Gastrocnemius medialis (tissue), 4 donors: ENCODE measurements around the gene RFC3. TPM values are rescaled to one million over a fixed set of nuclear protein-coding genes. Genes with fewer than 3 reads are reported as not detected.

ENCODE experiments used
- ATAC-seq, 2 donors: fragments of 150-250 bp; one replicate each; pipeline ENCODE4 v1.9.1; 2016
- DNase-seq, 2 donors: peaks; one replicate each; pipeline ENCODE4 v3.0.0-alpha.2; 2019
- H3K27ac ChIP-seq, 4 donors: fragments of 200-600 bp; sonication (generic); 1 replicate in 1 of 4; 2 replicates in 3 of 4; pipeline ENCODE4 v1.5.1; 2016 to 2018; ENCODE audit warnings: mild to moderate bottlenecking in 2 of 4, moderate library complexity in 1 of 4
- H3K27me3 ChIP-seq, 3 donors: fragments of 200-600 bp; sonication (generic) in 2 of 3; 1 replicate in 1 of 3; 2 replicates in 2 of 3; pipeline versions ENCODE4 v1.5.1 to v1.6.0; 2016 to 2019; ENCODE audit warnings: mild to moderate bottlenecking in 1 of 3, moderate library complexity in 1 of 3
- H3K36me3 ChIP-seq, 2 donors: fragments of 200-600 bp; sonication (generic) in 1 of 2; one replicate each; pipeline ENCODE4 v1.5.1; 2017 to 2018
- H3K4me1 ChIP-seq, 2 donors: fragments of 200-600 bp; sonication (generic) in 1 of 2; one replicate each; pipeline ENCODE4 v1.5.1; 2016 to 2017; ENCODE audit warnings: mild to moderate bottlenecking in 2 of 2
- H3K4me3 ChIP-seq, 4 donors: fragments of 200-600 bp; sonication (generic) in 3 of 4; 1 replicate in 1 of 4; 2 replicates in 3 of 4; pipeline ENCODE4 v1.5.1; 2016 to 2019; ENCODE audit warnings: mild to moderate bottlenecking in 2 of 4
- H3K9me3 ChIP-seq, 3 donors: fragments of 200-600 bp; sonication (generic) in 2 of 3; 1 replicate in 1 of 3; 2 replicates in 2 of 3; pipeline ENCODE4 v1.5.1; 2016 to 2019
- POLR2A ChIP-seq, 2 donors: fragments of 450-650 bp; IDR thresholded peaks; one replicate each; pipeline ENCODE4 v1.6.1; 2017; ENCODE audit warnings: antibody characterized with exemption in 2 of 2, mild to moderate bottlenecking in 2 of 2, moderate library complexity in 2 of 2
- in situ Hi-C, 4 donors: fragments of 200-750 bp; cut with MboI; loops; one replicate each; pipeline versions ENCODE4 v1.15.0 to v1.8.0; 2017; ENCODE audit warnings: low sequenced_read_pairs in 4 of 4
- intact Hi-C: fragments of 100-400 bp; cut with DNase I; formaldehyde crosslinking; loops from one replicate; pipeline ENCODE4 v1.15.1; 2023; ENCODE audit warnings: low total_unique reads
- total RNA-seq, 4 donors: library from RNA; depleted of rRNA; stranded (reverse); fragments of >200 nt; gene quantifications; one replicate each; pipeline versions ENCODE4 v1.1.0 to v1.2.3, GENCODE V29; 2016
- TF ChIP-seq, protein P1 (sequence below), 5 experiments: fragments of 450-650 bp in 3 of 5; fragments of 200-600 bp in 2 of 5; sonication (generic) in 2 of 5; IDR thresholded peaks in 4 of 5; conservative IDR thresholded peaks in 1 of 5; 1 replicate in 4 of 5; 2 replicates in 1 of 5; pipeline ENCODE4 v1.5.1; 2016 to 2019; ENCODE audit warnings: antibody characterized with exemption in 5 of 5, mild to moderate bottlenecking in 3 of 5, moderate library complexity in 3 of 5

RFC3 gene
- total RNA-seq, 4 donors from 2014 or later, result 2.2 to 5.6 (median 3.7) TPM

DNA sequence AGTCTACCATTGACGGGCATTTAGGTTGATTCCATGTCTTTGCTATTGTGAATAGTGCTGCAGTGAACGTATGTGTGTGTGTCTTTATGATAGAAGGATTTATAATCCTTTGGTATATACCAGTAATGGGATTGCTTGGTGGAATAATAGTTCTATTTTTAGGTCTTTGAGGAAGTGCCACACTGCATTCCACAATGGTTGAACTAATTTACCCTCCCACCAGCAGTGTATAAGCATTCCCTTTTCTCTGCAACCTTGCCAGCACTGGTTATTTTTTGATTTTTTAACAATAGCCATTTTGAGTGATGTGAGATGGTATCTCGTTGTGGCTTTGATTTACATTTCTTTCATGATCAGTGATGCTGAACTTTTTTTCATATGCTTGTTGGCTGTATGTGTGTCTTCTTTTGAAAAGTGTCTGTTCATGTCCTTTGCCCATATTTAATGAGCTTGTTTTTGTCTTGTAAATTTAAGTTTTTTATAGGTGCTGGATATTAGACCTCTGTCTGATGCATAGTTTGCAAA, 37.5 kb downstream of the RFC3 start:
- in situ Hi-C loops, result no loop called here
- no peak for DNase-seq
- TF ChIP-seq POLR2A (IDR thresholded peaks at IDR 0.05), result no peak
- TF ChIP-seq, protein P1, sequence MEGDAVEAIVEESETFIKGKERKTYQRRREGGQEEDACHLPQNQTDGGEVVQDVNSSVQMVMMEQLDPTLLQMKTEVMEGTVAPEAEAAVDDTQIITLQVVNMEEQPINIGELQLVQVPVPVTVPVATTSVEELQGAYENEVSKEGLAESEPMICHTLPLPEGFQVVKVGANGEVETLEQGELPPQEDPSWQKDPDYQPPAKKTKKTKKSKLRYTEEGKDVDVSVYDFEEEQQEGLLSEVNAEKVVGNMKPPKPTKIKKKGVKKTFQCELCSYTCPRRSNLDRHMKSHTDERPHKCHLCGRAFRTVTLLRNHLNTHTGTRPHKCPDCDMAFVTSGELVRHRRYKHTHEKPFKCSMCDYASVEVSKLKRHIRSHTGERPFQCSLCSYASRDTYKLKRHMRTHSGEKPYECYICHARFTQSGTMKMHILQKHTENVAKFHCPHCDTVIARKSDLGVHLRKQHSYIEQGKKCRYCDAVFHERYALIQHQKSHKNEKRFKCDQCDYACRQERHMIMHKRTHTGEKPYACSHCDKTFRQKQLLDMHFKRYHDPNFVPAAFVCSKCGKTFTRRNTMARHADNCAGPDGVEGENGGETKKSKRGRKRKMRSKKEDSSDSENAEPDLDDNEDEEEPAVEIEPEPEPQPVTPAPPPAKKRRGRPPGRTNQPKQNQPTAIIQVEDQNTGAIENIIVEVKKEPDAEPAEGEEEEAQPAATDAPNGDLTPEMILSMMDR (IDR thresholded peaks at IDR 0.05 in 4 of 5, conservative IDR thresholded peaks at IDR 0.05 in 1 of 5), result no peak

GRCh38 chr13:33859691-33860303, 41.8 kb downstream of the RFC3 start:
- Histone ChIP-seq H3K4me1 (no peaks in the 10 kb centered on the region), H3K27me3 (no peaks in the 10 kb centered on the region), H3K4me3 (no peak overlapping the region), H3K9me3 (no peaks in the 10 kb centered on the region), H3K27ac (no peak overlapping the region), H3K36me3 (no peaks in the 10 kb centered on the region)
- in situ Hi-C loops (no loop called here), intact Hi-C loops (no loop called here)
- ATAC-seq, result no peak
- DNase-seq, result no peak
- TF ChIP-seq, protein P1 (IDR thresholded peaks at IDR 0.05 in 4 of 5, conservative IDR thresholded peaks at IDR 0.05 in 1 of 5), result no peak

More for the DNA sequence above, 37.5 kb downstream of the RFC3 start:
- no peak overlapping the region for H3K27ac ChIP-seq
- no peak overlapping the region for H3K4me3 ChIP-seq
- no peak for ATAC-seq
- no peaks in the 10 kb centered on the region for H3K27me3 ChIP-seq
- H3K4me1 ChIP-seq, result no peaks in the 10 kb centered on the region
- H3K9me3 ChIP-seq, result no peaks in the 10 kb centered on the region
- intact Hi-C loops, result no loop called here
- no peaks in the 10 kb centered on the region for H3K36me3 ChIP-seq

GRCh38 chr13:33860526-33860925, 42.6 kb downstream of the RFC3 start:
- Histone ChIP-seq H3K4me1 (no peaks in the 10 kb centered on the region), H3K4me3 (no peak overlapping the region), H3K36me3 (no peaks in the 10 kb centered on the region), H3K9me3 (no peaks in the 10 kb centered on the region), H3K27me3 (no peaks in the 10 kb centered on the region), H3K27ac (no peak overlapping the region)
- intact Hi-C loops, result no loop called here
- ATAC-seq (no peak), DNase-seq (no peak)
- in situ Hi-C loops, result no loop called here
- TF ChIP-seq, protein P1 (IDR thresholded peaks at IDR 0.05 in 4 of 5, conservative IDR thresholded peaks at IDR 0.05 in 1 of 5), result no peak
- TF ChIP-seq POLR2A (IDR thresholded peaks at IDR 0.05), result no peak

GRCh38 chr13:33862016-33862415, 44.1 kb downstream of the RFC3 start:
- Histone ChIP-seq H3K4me1 (no peaks in the 10 kb centered on the region), H3K9me3 (no peaks in the 10 kb centered on the region), H3K36me3 (no peaks in the 10 kb centered on the region), H3K27me3 (no peaks in the 10 kb centered on the region), H3K4me3 (no peak overlapping the region), H3K27ac (no peak overlapping the region)
- TF ChIP-seq, protein P1 (IDR thresholded peaks at IDR 0.05 in 4 of 5, conservative IDR thresholded peaks at IDR 0.05 in 1 of 5), result no peak
- no peak for TF ChIP-seq POLR2A (IDR thresholded peaks at IDR 0.05)
- in situ Hi-C loops, result no loop called here
- no peak for DNase-seq
- intact Hi-C loops, result no loop called here
- ATAC-seq, result no peak
